A673 (cell line): ENCODE data around the gene PRKCSH. TPM values are rescaled to one million over a fixed set of nuclear protein-coding genes. Genes with fewer than 3 reads are reported as not detected.
"Not testable (repeated sequence)": the region's sequence is repeated elsewhere in the genome, so short reads cannot be mapped to it uniquely, and the experiment has no call there.

Experiments used
- BruUV-seq: library from RNA; stranded (reverse); fragments of 400-500 nt; replicated peaks from 2 replicates; lab custom pipeline; 2021; lab: Mats Ljungman, UMichigan
- CTCF ChIA-PET: fragments of 300-600 bp; sonication (Branson Sonifier 250); formaldehyde crosslinking; loops from one replicate; lab custom pipeline; 2022; ENCODE audit warnings: antibody characterized with exemption; lab: Charles Lee
- POLR2A ChIA-PET: fragments of 300-600 bp; sonication (Branson Sonifier 250); formaldehyde crosslinking; loops from one replicate; lab custom pipeline; 2022; ENCODE audit warnings: antibody characterized with exemption; ENCODE audit not compliant: low non-redundant PET; lab: Charles Lee
- DNase-seq: peaks from one replicate; pipeline ENCODE4 v3.0.0-alpha.2; 2015; ENCODE audit warnings: low spot score
- H3K27ac ChIP-seq: fragments of 200-600 bp; sonication (generic); 2 replicates; pipeline ENCODE4 v1.5.1; 2016; ENCODE audit warnings: mixed run types, low read depth, mild to moderate bottlenecking, mixed read lengths, antibody characterized with exemption, low read length; ENCODE audit not compliant: poor library complexity, severe bottlenecking
- H3K27me3 ChIP-seq: fragments of 200-600 bp; sonication (generic); replicated peaks from 2 replicates; pipeline ENCODE4 v1.6.1; 2017; ENCODE audit warnings: mixed run types, low read depth, mild to moderate bottlenecking, mixed read lengths, antibody characterized with exemption, low read length; ENCODE audit not compliant: insufficient read depth, poor library complexity
- H3K36me3 ChIP-seq: fragments of 200-600 bp; sonication (generic); 2 replicates; pipeline ENCODE4 v1.6.1; 2016; ENCODE audit warnings: mixed run types, mild to moderate bottlenecking, mixed read lengths, antibody characterized with exemption, low read length; ENCODE audit not compliant: insufficient read depth, poor library complexity, severe bottlenecking
- H3K4me1 ChIP-seq: fragments of 200-600 bp; sonication (generic); 2 replicates; pipeline ENCODE4 v1.6.1; 2017; ENCODE audit warnings: mixed run types, mild to moderate bottlenecking, mixed read lengths, antibody characterized with exemption, low read length; ENCODE audit not compliant: insufficient read depth, poor library complexity, severe bottlenecking
- H3K4me3 ChIP-seq: fragments of 200-600 bp; sonication (generic); 2 replicates; pipeline ENCODE4 v1.5.1; 2016; ENCODE audit warnings: low read depth, mixed run types, mild to moderate bottlenecking, mixed read lengths, low read length; ENCODE audit not compliant: poor library complexity, severe bottlenecking
- H3K9me3 ChIP-seq: fragments of 200-600 bp; sonication (generic); 2 replicates; pipeline ENCODE4 v1.6.1; 2016; ENCODE audit warnings: mixed run types, low read depth, mild to moderate bottlenecking, mixed read lengths, antibody characterized with exemption, low read length; ENCODE audit not compliant: poor library complexity, severe bottlenecking
- EZH2 ChIP-seq: fragments of 200-600 bp; sonication (generic); IDR thresholded peaks from 2 replicates; pipeline ENCODE4 v1.6.1; 2017; ENCODE audit warnings: borderline replicate concordance, low read depth, mild to moderate bottlenecking, mixed read lengths, antibody characterized with exemption, low read length; ENCODE audit not compliant: poor library complexity, severe bottlenecking
- intact Hi-C: fragments of 100-400 bp; cut with micrococcal nuclease; formaldehyde crosslinking; loops from one replicate; pipeline ENCODE4 v1.10.0; 2022; ENCODE audit not compliant: unreplicated experiment
- total RNA-seq: library from RNA; stranded (reverse); gene quantifications from 2 replicates; pipeline ENCODE4 v1.2.3, GENCODE V29; 2021
- TF ChIP-seq, protein P1 (sequence below): fragments of 300-800, 200-600 bp; sonication (generic); conservative IDR thresholded peaks from 2 replicates; pipeline ENCODE4 v1.5.1; 2017; ENCODE audit warnings: low read depth, mild to moderate bottlenecking, antibody characterized with exemption, low read length, moderate library complexity, mixed read lengths

PRKCSH gene
- total RNA-seq, 1 experiment from 2014 or later: 468 TPM

DNA sequence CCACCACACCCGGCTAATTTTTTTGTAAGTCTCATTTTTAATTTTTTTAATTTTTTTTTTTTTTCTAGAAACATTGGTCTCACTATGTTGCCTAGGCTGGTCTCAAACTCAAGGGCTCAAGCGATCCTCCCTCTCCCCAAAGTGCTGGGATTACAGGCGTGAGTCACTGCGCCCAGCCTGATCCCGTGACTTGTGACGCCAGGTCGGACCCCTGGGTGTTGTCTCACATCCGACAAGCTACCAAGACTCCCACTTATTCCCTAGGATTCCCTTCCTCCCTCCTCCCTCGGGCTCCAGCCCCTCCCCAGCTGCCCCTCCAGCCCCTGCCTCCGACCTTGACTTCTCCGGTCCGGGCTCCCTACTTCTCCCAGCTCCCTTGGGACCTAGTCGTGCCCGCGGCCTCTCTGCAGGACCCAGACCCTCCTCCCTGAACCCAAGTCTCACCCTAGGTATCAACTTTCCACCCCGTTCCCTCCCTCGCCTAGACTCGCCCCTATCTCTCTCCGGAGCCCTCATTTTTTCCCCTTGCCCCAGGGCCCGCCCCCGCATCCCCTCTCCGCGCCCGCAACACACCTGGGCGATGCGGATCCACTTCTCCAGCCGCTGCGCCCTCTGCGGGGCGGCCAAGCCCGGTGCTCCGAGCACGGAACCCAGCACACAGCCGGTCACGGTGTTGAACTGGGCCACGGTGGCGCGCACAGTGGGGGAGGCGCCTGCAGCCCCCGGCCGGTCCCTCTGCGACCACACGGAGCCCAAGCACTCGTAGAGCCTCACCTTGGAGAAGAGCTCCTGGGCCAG is 29.4 kb upstream of the PRKCSH start:
- H3K4me1 ChIP-seq: no peaks in the 10 kb centered on the region
- BruUV-seq: no TSS peak
- DNase-seq: no peak
- H3K36me3 ChIP-seq: no peaks in the 10 kb centered on the region
- ChIA-PET CTCF (interaction anchor here (0.5 to 0.9 kb wide), 3 partner anchors 14 to 35 kb away, joined by 3 to 8 read pairs (median 6); partner anchors contain the start of genes ODAD3 and PRKCSH), POLR2A (no interaction called here)
- no peaks in the 10 kb centered on the region for H3K9me3 ChIP-seq
- no peak overlapping the region for H3K4me3 ChIP-seq
- intact Hi-C loops: no loop called here
- no peak for TF ChIP-seq EZH2
- TF ChIP-seq, protein P1, sequence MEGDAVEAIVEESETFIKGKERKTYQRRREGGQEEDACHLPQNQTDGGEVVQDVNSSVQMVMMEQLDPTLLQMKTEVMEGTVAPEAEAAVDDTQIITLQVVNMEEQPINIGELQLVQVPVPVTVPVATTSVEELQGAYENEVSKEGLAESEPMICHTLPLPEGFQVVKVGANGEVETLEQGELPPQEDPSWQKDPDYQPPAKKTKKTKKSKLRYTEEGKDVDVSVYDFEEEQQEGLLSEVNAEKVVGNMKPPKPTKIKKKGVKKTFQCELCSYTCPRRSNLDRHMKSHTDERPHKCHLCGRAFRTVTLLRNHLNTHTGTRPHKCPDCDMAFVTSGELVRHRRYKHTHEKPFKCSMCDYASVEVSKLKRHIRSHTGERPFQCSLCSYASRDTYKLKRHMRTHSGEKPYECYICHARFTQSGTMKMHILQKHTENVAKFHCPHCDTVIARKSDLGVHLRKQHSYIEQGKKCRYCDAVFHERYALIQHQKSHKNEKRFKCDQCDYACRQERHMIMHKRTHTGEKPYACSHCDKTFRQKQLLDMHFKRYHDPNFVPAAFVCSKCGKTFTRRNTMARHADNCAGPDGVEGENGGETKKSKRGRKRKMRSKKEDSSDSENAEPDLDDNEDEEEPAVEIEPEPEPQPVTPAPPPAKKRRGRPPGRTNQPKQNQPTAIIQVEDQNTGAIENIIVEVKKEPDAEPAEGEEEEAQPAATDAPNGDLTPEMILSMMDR: no peak; the same call in 1 of the 2 replicates
- H3K27me3 ChIP-seq: no peaks in the 10 kb centered on the region
- no peak overlapping the region for H3K27ac ChIP-seq

GRCh38 chr19:11406703-11407236 is 28.7 kb upstream of the PRKCSH start:
- H3K9me3 ChIP-seq, H3K4me3 ChIP-seq, H3K27me3 ChIP-seq, H3K27ac ChIP-seq, intact Hi-C loops, H3K36me3 ChIP-seq, BruUV-seq, H3K4me1 ChIP-seq, DNase-seq: not testable (repeated sequence)
- CTCF ChIA-PET: interaction anchor here (0.5 kb wide), 1 partner anchor 15 kb away, joined by 6 read pairs; no protein-coding TSS in a partner anchor
- POLR2A ChIA-PET: interaction anchor here (0.6 kb wide), 1 partner anchor 15 kb away, joined by 6 read pairs; no protein-coding TSS in a partner anchor

DNA sequence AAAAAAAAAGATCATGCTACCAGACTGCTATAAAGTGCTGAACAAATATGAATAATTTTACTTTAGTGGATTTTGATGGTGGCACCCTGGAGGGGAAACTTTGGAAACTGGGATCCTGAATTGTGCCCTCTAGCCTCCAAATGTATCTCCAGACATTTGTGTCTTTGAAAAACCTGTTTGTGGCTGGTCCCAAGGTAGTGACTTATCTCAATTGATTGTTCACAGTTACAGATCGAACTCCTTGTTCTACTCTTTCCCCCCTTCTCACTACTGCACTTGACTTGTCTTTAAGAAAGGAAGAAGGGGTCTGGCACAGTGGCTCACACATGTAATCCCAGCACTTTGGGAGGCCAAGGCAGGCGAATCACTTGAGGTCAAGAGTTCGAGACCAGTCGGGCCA is 26.8 kb upstream of the PRKCSH start:
- no peaks in the 10 kb centered on the region for H3K9me3 ChIP-seq
- H3K4me1 ChIP-seq: no peaks in the 10 kb centered on the region
- intact Hi-C loops: no loop called here
- ChIA-PET POLR2A (no interaction called here), CTCF (no interaction called here)
- no peak overlapping the region for H3K27ac ChIP-seq
- no peak for DNase-seq
- BruUV-seq: no TSS peak
- TF ChIP-seq, protein P1: no peak
- no peak for TF ChIP-seq EZH2
- no peaks in the 10 kb centered on the region for H3K36me3 ChIP-seq
- H3K27me3 ChIP-seq: no peaks in the 10 kb centered on the region
- H3K4me3 ChIP-seq: no peak overlapping the region
